ENCODE data around the gene CCL26.
"Not testable (repeated sequence)": the region's sequence is repeated elsewhere in the genome, so short reads cannot be mapped to it uniquely, and the experiment has no call there.

CCL26 gene

GRCh38 chr7:75792567-75792966, 20.6 kb upstream of the CCL26 start:
- not testable (repeated sequence) for H3K4me1 ChIP-seq (ENCODE audit: control insufficient read depth, insufficient read depth, low read length, poor library complexity, severe bottlenecking); H3K36me3 ChIP-seq (ENCODE audit: control insufficient read depth, insufficient read depth, low read length); H3K4me3 ChIP-seq (ENCODE audit: extremely low read depth, insufficient read depth, low read length, poor library complexity, severe bottlenecking); H3K27ac ChIP-seq (ENCODE audit: low read depth, low read length, severe bottlenecking); H3K9me3 ChIP-seq (ENCODE audit: control insufficient read depth, low read length)
- WGBS, 2 experiments (ENCODE audit: insufficient coverage in 2 of 2), result 93 to 96% methylated on average over 3 of the region's 5 CpGs

- Histone ChIP-seq H3K9me3 (ENCODE audit: control insufficient read depth, low read length) (no peaks in the 10 kb centered on the region), H3K4me3 (ENCODE audit: extremely low read depth, insufficient read depth, low read length, poor library complexity, severe bottlenecking) (no peak overlapping the region), H3K27ac (ENCODE audit: low read depth, low read length, severe bottlenecking) (no peak overlapping the region), H3K36me3 (ENCODE audit: control insufficient read depth, insufficient read depth, low read length) (no peaks in the 10 kb centered on the region), H3K4me1 (ENCODE audit: control insufficient read depth, insufficient read depth, low read length, poor library complexity, severe bottlenecking) (peaks cover 6% of the 10 kb centered on the region)
- WGBS, 2 experiments (ENCODE audit: insufficient coverage in 2 of 2), result no CpG with 5 or more reads among the region's 3 CpGs
These were observed 17.4 kb upstream of the CCL26 start for GRCh38 chr7:75789361-75789924.

GRCh38 chr7:75788154-75788847, 16.3 kb upstream of the CCL26 start:
- WGBS, 2 experiments (ENCODE audit: insufficient coverage in 2 of 2), result 37 to 54% methylated on average over 8 to 11 of the region's 14 CpGs
- H3K4me1 ChIP-seq (ENCODE audit: control insufficient read depth, insufficient read depth, low read length, poor library complexity, severe bottlenecking); H3K27ac ChIP-seq (ENCODE audit: low read depth, low read length, severe bottlenecking); H3K9me3 ChIP-seq (ENCODE audit: control insufficient read depth, low read length); H3K4me3 ChIP-seq (ENCODE audit: extremely low read depth, insufficient read depth, low read length, poor library complexity, severe bottlenecking); H3K36me3 ChIP-seq (ENCODE audit: control insufficient read depth, insufficient read depth, low read length): not testable (repeated sequence)

- H3K27ac ChIP-seq (ENCODE audit: low read depth, low read length, severe bottlenecking); H3K4me1 ChIP-seq (ENCODE audit: control insufficient read depth, insufficient read depth, low read length, poor library complexity, severe bottlenecking); H3K36me3 ChIP-seq (ENCODE audit: control insufficient read depth, insufficient read depth, low read length); H3K9me3 ChIP-seq (ENCODE audit: control insufficient read depth, low read length); H3K4me3 ChIP-seq (ENCODE audit: extremely low read depth, insufficient read depth, low read length, poor library complexity, severe bottlenecking): not testable (repeated sequence)
- WGBS, 2 experiments (ENCODE audit: insufficient coverage in 2 of 2), result 100% methylated on average over 5 of the region's 5 CpGs; no CpG with 5 or more reads in 1 of the 2 experiments
These were observed 11.0 kb upstream of the CCL26 start for GRCh38 chr7:75783058-75783457.

GRCh38 chr7:75780647-75781273, 8.7 kb upstream of the CCL26 start:
- not testable (repeated sequence) for H3K27ac ChIP-seq (ENCODE audit: low read depth, low read length, severe bottlenecking); H3K4me3 ChIP-seq (ENCODE audit: extremely low read depth, insufficient read depth, low read length, poor library complexity, severe bottlenecking); H3K36me3 ChIP-seq (ENCODE audit: control insufficient read depth, insufficient read depth, low read length); H3K9me3 ChIP-seq (ENCODE audit: control insufficient read depth, low read length); H3K4me1 ChIP-seq (ENCODE audit: control insufficient read depth, insufficient read depth, low read length, poor library complexity, severe bottlenecking)
- 54 to 61% methylated on average over 11 to 12 of the region's 14 CpGs for WGBS, 2 experiments (ENCODE audit: insufficient coverage in 2 of 2)

GRCh38 chr7:75779516-75779915, 7.5 kb upstream of the CCL26 start:
- H3K4me3 ChIP-seq (ENCODE audit: extremely low read depth, insufficient read depth, low read length, poor library complexity, severe bottlenecking); H3K4me1 ChIP-seq (ENCODE audit: control insufficient read depth, insufficient read depth, low read length, poor library complexity, severe bottlenecking); H3K27ac ChIP-seq (ENCODE audit: low read depth, low read length, severe bottlenecking); H3K9me3 ChIP-seq (ENCODE audit: control insufficient read depth, low read length); H3K36me3 ChIP-seq (ENCODE audit: control insufficient read depth, insufficient read depth, low read length): not testable (repeated sequence)
- WGBS, 2 experiments (ENCODE audit: insufficient coverage in 2 of 2), result 61 to 66% methylated on average over 5 to 10 of the region's 11 CpGs

GRCh38 chr7:75779035-75779434, 7.0 kb upstream of the CCL26 start:
- not testable (repeated sequence) for H3K27ac ChIP-seq (ENCODE audit: low read depth, low read length, severe bottlenecking); H3K4me3 ChIP-seq (ENCODE audit: extremely low read depth, insufficient read depth, low read length, poor library complexity, severe bottlenecking); H3K4me1 ChIP-seq (ENCODE audit: control insufficient read depth, insufficient read depth, low read length, poor library complexity, severe bottlenecking); H3K36me3 ChIP-seq (ENCODE audit: control insufficient read depth, insufficient read depth, low read length); H3K9me3 ChIP-seq (ENCODE audit: control insufficient read depth, low read length)
- 50 to 61% methylated on average over 10 of the region's 11 CpGs for WGBS, 2 experiments (ENCODE audit: insufficient coverage in 2 of 2)

- 82 to 91% methylated on average over 6 to 7 of the region's 12 CpGs for WGBS, 2 experiments (ENCODE audit: insufficient coverage in 2 of 2)
- H3K4me1 ChIP-seq (ENCODE audit: control insufficient read depth, insufficient read depth, low read length, poor library complexity, severe bottlenecking), result no peaks in the 10 kb centered on the region
These were observed 4.4 kb upstream of the CCL26 start for GRCh38 chr7:75776295-75776971.

GRCh38 chr7:75773958-75774357, 1.9 kb upstream of the CCL26 start:
- not testable (repeated sequence) for H3K9me3 ChIP-seq (ENCODE audit: control insufficient read depth, low read length); H3K4me3 ChIP-seq (ENCODE audit: extremely low read depth, insufficient read depth, low read length, poor library complexity, severe bottlenecking); H3K27ac ChIP-seq (ENCODE audit: low read depth, low read length, severe bottlenecking); H3K36me3 ChIP-seq (ENCODE audit: control insufficient read depth, insufficient read depth, low read length); H3K4me1 ChIP-seq (ENCODE audit: control insufficient read depth, insufficient read depth, low read length, poor library complexity, severe bottlenecking)
- 96 to 100% methylated on average over 4 to 6 of the region's 6 CpGs for WGBS, 2 experiments (ENCODE audit: insufficient coverage in 2 of 2)

More at GRCh38 chr7:75776295-75776971, 4.4 kb upstream of the CCL26 start:
- H3K27ac ChIP-seq (ENCODE audit: low read depth, low read length, severe bottlenecking), result no peak overlapping the region
- no peaks in the 10 kb centered on the region for H3K9me3 ChIP-seq (ENCODE audit: control insufficient read depth, low read length)
- no peaks in the 10 kb centered on the region for H3K36me3 ChIP-seq (ENCODE audit: control insufficient read depth, insufficient read depth, low read length)
- no peak overlapping the region for H3K4me3 ChIP-seq (ENCODE audit: extremely low read depth, insufficient read depth, low read length, poor library complexity, severe bottlenecking)

GRCh38 chr7:75771224-75771623, 787 bp downstream of the CCL26 start:
- H3K4me3 ChIP-seq (ENCODE audit: extremely low read depth, insufficient read depth, low read length, poor library complexity, severe bottlenecking), result no peak overlapping the region
- no peaks in the 10 kb centered on the region for H3K36me3 ChIP-seq (ENCODE audit: control insufficient read depth, insufficient read depth, low read length)
- no peaks in the 10 kb centered on the region for H3K9me3 ChIP-seq (ENCODE audit: control insufficient read depth, low read length)
- no peak overlapping the region for H3K27ac ChIP-seq (ENCODE audit: low read depth, low read length, severe bottlenecking)
- 100% methylated on average over 1 of the region's 1 CpG for WGBS, 2 experiments (ENCODE audit: insufficient coverage in 2 of 2)
- H3K4me1 ChIP-seq (ENCODE audit: control insufficient read depth, insufficient read depth, low read length, poor library complexity, severe bottlenecking), result no peaks in the 10 kb centered on the region

Measured in mesodermal cell (in vitro differentiated cells).